ENCODE results near the gene DCPS.

The DCPS gene

DNA sequence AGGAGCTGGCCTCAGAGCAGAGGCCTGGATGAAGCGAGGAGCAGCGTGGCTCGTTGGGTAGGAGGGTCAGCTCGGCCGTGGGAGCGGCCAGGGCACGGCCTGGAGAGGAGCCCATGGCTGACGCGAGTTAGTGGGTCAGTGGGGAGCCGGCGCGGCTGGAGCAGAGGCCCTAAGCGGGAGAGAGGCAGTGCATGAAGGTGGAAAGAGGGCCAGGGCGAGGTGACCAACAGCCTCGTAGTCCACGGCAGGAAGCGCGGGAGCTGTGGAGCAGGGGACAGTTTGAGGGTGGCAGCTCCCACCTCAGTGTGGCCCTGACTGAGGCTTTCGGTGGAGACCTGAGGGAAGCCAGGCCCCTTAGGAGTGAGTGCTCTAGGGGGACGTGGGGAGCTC lies 24.1 kb downstream of the DCPS start:
- DNase-seq (ENCODE audit: low read depth in 2 of 2), result no peak

DNA sequence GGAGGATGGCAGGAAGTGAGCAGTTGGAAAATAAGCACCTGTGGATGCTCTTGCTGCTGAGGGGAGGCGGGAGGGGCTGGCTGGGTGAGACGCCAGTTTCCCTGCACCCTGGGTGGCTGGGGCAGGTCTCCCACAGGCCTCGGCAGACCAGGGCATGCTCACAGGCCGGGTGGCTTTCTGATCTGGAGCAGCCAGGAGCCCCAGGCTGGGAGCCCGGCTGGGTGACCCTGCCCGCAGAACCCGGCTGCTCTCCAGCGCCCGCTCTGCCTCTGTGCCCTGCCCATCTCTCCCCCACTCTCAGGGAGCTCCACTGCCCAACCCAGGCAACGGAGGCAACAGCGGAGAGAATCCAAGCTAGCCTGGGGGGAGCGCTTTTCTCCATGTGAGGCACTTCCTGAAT lies 24.6 kb downstream of the DCPS start:
- DNase-seq (ENCODE audit: low read depth in 2 of 2), result no peak

DNA sequence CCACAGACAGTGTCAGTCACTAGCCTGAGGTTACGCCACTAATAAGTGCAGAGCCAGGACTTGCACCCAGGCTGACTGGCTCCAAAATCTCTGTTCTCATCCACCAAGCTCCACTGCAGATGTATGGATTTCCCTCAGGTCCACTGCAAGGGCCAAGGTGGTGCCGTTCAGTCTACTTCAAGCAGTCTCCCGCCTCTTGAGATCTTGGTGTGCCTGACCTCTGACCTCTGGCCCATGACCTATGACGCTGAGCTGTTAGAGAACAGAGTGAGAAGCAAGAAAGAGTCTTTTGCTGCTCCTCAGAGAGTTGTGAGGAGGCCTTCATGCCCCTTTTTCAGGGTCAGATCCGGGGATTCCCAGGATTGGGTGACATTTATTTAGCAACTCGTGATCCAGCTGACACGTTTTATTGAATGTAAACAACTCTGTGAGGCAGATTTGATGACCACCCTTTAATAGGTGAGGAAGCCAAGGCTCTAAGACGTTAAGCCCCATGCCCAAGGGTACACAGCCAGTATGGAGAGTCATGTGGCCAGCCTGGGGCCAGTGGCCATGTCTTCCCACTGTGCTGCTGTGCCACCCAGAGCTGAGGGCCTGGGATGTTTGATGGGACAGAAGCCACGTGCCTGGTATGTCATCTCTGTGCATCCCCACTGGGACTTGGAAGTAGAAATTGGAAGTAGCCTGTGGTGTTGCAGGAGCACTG lies 25.2 kb downstream of the DCPS start:
- no peak for DNase-seq (ENCODE audit: low read depth in 2 of 2)

DNA sequence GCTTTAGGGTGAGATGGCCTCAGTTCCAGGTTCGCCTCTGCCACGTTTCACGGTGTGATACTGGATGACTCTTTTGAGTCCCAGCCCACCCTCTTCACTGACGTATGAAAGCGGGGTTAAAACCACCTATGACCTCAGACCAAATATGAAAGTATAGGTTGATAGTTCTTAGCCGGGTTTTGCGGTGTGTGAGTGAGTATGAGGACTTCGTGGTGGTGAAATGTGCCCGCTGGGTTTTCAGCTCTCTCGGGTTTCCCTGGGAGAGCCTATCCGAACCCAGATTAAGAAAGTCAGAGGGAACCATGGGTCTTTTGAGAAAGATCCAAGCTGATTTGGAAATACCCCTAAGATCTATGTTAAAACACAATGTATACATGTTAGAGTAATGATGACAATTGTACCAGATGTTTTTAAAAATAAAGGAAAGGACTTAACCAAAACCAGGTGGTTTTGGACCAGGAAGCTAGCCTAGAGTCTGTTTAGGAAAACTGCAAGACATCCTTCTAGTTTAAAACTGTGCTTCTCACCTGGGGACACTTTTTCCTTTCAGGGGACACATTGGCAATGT lies 25.9 kb downstream of the DCPS start:
- DNase-seq (ENCODE audit: low read depth in 2 of 2), result no peak

DNA sequence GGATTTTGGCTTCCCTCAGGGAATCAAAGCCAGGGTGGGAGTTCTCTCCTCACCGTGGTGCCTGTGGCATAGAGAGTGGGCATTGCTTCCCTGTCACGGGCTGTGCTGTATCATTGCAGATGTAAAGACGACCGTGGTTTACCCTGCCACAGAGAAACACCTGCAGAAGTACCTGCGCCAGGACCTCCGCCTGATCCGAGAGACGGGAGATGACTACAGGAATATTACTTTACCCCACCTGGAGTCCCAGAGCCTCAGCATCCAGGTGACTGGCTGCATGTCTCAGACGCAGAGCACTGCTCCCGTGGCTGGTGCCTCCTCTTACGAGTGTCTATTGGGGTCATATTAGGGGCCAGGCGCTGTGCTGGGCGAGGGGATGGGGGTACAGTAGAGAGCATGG lies 27.4 kb downstream of the DCPS start:
- no peak for DNase-seq (ENCODE audit: low read depth in 2 of 2)

DNA sequence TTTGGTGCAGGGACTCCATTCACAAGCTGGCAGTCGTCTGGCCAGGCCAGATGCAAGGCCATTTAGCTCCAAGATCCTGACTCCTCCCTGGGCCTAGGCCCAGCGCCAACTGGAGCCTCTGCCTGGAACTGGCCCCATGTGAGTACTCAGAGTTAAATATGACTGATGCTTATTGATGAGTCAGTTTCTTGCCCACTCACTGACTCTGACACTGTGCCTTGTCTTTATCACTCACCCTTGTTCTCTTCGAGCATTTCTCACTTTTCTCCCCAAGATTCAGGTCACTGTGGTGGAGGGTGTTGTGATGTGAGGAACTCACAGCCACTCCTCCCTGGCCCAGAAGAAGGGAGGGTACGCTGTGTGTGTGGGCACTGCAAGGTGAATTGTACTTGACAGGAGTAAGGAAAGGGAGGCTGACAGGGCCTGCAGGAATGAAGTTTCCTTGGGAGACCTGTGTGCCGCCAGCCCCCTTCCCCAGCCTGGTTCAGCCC lies 28.4 kb downstream of the DCPS start:
- no peak for DNase-seq (ENCODE audit: low read depth in 2 of 2)

DNA sequence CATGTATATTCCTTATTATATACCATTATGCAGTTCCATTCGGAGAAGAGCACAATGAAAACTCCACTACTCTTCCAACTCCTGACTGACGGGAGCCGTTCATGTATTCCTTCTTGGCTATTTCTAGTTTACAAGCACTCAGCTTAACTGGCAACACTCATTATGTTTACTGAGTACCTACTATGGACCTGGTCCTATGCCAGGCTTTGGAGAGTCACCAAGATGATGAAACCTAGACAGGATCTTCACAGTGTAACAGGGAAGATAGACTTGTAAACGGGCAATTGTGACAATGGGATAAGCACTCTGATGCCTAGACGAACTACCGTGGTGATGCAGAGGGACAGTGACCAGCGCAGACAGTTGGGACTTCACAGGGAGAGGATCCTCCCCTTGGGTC lies 29.3 kb downstream of the DCPS start:
- DNase-seq (ENCODE audit: low read depth in 2 of 2), result no peak

DNA sequence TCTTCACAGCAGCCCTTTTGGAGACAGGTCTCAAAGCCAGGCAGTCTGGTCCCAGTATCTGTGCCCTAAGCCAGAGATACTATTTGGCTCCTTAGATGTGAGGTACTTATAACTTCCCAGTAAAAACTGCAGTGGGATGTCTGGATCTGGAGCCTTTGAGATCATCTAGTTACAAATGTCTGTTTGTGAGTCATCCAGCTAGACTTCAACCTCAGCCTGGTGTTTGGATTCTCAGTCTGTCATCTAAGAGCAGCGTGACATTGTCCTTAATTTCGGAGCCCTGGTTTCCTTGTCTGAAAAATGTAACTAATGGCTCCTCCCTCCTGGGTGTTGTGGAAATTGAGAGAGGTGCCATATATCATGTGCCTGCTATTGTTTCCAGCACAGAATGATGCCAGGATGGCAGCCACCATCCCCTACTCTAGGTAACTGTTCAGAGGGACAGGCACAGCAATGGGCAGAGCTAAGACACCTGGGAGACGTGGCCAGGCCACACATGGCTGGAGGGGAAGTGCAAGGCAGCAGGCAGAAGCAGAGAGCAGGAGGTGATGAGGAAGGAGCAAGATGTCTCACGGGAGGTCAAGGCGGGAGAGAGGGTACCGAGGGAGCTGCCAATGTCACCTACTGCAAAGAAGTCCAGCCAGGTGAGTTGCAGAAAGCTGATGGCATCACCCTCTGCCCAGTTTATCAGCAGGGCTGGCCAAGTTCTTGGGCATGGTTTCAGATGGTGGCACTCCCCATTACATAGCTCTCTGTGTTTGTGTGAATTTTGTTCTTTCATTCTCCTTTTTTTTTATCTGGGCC lies 31.0 kb downstream of the DCPS start:
- no peak for DNase-seq (ENCODE audit: low read depth in 2 of 2)

DNA sequence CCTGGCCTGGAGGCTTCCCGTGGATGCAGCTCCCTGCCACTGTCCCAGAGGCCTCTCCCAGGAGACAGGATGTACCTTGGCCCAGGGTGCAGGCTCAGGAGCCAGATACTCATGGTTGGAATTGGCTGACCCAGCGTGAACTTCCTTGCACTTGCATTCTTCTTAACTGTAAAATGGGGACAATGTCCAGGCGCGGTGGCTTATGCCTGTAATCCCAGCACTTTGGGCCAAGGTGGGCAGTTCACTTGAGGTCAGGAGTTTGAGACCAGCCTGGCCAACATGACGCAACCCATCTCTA lies 31.6 kb downstream of the DCPS start:
- no peak for DNase-seq (ENCODE audit: low read depth in 2 of 2)

DNA sequence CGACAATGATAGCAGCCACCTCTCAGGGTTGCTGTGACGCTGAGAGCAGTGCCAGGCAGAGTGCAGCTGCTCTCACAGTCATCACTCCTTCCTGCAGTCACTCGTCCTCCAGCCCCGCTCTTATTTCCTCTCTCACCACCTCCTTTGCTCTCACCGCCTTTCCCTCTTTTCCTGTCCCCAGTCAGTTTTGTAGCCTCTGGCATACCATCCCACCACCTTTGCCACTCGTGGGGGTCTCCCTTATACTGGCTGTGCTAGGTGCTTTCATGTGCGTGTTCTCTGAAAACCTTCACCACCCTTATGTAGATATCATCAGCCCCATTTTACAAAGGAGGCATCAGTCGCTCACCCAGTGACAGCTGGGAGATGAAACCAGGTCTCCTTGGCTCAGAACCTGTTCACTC lies 32.3 kb downstream of the DCPS start:
- DNase-seq (ENCODE audit: low read depth in 2 of 2), result no peak

DNA sequence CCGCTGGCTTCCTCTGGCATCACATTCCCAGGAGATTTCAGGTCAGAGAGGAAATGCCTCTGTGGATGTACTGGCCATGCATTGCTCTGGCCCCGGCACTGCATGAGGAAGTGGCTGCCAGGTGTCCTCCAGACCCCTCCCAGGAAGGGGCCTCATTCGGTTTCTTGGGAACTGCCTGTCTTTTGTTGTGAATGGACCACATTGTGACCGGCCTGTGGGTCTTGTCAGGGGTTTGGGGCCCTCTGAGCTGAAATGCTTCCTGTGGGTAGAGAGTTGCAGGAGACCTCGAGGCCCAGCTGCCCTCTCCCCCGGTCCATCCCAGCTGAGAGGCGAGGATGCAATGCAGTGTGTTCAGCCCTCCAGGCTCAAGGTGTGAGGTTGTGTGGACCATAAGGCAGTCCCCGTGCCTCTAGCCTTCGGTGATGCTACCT lies 32.8 kb downstream of the DCPS start:
- no peak for DNase-seq (ENCODE audit: low read depth in 2 of 2)

DNA sequence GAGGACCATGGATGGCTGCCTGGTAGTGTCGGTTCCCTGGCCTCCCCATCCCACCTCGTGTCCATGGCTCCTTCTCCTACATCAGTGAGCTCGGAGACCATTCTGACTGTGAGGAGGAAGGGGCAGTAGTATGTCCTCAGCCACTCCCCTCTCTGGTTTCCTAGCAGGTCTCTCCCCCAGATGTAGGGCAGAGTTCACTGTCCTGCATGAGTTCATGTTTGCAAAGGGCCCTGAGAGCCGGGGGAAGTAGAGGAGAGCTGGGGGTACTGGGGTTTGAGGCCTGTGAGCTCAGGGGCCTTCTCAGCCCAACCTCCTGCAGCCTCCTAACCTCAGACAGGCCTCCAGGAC lies 33.2 kb downstream of the DCPS start:
- no peak for DNase-seq (ENCODE audit: low read depth in 2 of 2)

DNA sequence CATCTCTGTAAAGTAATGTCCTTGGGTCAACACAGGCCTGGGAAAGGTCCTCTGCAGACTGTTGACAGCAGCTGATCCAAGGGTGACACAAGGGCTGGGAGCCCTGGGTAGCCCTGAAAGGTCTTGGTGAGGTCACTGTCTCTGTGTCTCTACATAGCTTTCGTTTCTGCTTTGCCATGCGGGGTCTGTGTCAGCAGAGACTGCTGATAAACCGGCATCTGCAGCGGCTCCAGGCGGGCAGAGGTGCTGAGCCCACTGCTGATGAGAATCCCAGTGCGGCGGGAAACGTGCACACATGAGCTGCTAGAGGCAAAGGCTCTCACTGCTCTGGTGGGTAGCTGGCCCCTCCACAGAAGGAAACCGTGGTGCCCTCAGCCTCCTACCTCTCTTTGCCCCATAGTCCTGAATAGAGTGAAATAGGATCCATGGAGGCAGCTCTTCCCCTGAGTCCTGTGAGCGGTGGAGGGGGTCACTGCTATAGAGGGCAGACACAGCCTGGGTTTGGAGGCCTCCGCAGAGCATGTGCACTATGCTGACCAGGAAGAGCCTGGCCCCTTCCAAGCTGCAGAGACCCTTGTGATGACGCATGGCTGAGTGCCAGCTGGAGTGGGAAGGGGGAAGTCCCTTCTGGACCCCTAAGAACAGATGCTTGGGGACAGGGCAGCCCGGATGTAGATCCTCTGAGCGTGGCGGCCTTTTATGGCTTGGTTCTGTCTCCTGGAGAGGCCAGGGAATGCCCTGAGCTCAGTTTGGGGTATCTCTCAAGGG lies 33.8 kb downstream of the DCPS start:
- DNase-seq (ENCODE audit: low read depth in 2 of 2), result no peak

DNA sequence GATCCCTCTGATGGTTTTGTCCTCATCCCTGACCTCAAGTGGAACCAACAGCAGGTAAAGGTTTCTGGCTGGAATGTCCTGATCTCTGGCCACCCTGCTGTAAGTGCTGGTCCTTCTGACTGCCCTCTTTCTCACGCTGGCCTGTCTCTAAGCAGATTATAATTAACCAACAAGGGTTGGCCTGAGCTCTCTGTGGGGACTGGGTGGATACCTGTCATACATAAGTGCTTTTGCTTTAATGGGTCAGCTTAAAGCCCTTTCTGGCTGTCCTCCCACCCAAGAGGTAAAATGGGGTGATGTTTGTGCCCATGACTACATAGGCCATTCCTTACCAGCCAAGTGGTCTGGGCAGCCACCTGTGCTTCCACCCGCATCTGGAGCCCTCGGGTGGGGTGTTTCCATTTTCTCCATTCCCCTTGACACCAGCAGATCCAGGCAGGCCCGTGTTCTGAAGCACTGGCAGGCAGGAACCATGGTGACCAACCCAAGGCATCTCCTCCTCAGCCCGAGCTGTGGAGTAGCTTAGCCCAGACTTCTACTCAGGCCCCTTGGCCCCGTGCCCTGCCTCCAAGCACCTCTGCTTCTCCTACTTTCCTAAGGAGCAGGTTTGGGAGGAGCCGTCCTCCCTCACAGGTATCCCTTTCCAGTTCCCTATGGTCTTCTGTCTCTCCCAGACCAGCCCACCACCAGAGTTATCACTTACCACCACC lies 34.6 kb downstream of the DCPS start:
- DNase-seq (ENCODE audit: low read depth in 2 of 2), result no peak

DNA sequence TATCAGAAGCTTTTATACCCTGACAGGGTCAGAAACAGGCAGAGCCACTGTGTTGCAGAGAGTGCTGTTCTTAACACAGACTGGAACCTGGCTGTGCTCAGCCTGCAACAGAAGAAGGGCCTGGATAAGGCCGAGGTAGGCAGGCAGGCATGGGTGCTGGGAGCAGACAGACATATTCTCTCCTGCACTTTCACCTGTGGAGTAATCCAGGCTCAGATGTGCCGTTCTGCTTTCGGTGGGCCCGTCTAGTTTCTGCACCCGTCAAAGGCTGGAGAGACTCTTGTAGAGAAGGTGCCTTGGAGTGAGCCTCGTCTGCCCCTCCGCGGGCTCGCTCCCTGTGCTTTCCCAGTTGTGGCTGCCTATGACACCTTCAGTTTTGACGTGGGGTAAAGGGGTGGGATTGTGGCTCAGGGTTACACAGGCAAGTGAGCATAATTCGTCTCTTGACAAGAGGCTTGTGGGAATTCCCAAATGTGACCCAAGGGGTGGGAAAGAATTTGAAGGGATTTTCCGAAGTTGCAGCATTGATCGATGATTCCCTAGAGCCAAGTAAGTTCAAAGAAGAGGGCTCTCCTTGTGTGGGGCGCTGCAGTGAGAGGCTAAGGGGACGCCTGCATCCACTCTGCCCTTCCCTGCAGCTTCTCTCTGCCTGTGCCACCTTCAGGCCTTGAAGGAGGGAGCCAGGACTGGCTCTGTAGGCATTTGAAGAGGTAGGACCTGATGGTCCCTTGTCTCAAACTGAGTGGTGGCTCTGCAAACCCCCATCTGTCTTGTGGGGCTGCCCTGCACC lies 35.4 kb downstream of the DCPS start:
- DNase-seq (ENCODE audit: low read depth in 2 of 2), result no peak

DNA sequence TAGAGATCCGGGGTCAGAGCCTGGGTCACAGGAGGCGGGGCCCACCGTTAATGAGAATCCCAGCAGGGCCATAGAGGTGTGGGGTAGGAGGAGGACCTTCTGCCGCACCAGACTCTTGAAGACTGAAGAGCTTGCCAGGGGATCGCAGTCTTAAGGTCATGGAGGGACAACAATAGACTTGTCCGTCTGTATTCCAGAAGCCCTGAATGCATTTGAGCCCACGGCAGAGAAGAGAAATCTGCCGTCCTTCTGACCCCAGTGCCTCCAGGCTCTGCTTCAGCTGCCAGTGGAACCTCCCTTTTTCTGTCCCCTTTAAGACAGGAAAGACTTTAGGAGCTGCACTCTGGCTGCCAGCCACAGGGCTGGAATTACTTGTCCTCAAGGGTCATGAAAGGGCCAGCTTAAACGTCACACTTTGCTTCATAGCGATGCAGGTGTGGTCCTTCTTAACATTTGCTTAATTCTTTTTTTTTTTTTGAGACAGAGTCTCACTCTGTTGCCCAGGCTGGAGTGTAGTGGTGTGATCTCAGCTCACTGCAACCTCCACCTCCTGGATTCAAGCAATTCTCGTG lies 36.1 kb downstream of the DCPS start:
- DNase-seq (ENCODE audit: low read depth in 2 of 2), result no peak

DNA sequence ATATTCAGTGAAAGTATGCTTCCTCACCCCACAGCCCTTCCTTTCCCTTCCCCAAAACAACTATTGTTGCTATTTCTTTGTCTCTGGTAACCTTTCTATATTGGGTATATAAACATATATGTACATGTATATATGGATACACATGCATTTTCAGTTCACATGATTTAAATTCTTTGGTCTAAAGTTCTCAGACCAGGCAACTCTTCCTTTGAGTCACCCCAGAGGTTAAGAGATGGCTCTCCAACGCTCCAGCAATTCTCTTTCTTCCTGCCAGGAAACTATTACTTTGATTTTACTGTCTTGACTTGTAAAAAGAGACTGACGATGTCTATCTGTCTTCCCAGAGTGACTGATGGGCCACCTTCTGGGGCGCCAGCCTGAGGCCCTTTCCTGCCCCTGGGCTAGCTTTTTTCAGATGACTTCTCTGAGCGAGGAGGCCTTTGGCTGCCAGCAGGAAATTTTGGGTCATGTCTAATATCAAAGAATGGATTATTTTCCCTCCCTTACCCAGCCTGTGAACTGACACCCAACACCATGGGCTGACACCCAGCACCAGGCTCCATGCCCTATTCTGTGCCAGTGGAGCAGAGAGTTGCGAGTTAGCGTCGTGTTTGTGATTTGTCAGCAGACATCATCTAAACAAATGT lies 37.2 kb downstream of the DCPS start:
- no peak for DNase-seq (ENCODE audit: low read depth in 2 of 2)

DNA sequence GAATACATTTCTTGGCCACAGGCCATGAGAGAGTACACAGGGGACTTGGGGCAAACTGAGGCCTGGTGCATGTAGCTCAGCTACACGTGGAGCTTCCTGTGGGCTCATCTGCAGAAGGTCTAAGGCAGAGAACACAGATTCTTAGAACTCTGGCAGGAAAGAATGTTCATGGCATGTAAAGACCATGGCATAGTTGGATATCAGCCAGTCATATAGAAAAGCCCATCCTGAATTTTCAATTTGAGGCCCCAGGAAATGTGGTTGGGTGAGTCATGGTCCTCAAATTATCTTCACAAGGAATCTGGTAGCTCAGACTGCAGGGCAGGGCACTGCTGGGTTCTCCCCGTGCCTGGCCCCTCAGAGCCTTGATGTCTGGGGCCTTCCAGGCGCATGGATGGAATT lies 37.9 kb downstream of the DCPS start:
- no peak for DNase-seq (ENCODE audit: low read depth in 2 of 2)

DNA sequence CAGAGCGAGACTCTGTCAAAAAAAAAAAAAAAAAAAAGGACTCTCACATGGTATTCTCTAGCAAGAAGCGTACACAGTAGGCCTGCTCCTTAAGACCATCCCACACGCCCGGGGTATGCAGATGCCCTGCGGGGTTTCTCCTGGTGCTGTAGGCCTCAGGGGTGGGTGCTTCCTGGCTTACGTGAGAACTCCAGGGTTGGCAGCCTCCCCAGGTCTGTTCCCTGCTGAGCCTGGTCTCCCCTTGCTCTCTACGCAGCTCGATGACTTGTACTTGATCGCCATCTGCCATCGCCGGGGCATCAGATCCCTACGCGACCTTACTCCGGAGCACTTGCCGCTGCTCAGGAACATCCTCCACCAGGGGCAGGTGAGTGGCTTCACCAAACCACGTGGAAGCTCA lies 39.2 kb downstream of the DCPS start:
- DNase-seq (ENCODE audit: low read depth in 2 of 2), result no peak
